ENCODE data around the gene SUOX. TPM values are rescaled to one million over a fixed set of nuclear protein-coding genes. Genes with fewer than 3 reads are reported as not detected.

SUOX gene
- total and polyA plus RNA-seq, 2 of the 4 experiments (the other 2 are of a cell fraction) = 17.8 to 19.4 TPM

- no peak overlapping the region for H3K18ac ChIP-seq (ENCODE audit: low read depth, low read length)
- no peak overlapping the region for H3K56ac ChIP-seq (ENCODE audit: extremely low read depth, insufficient read depth, low read length)
- no peak overlapping the region for H3K4ac ChIP-seq (ENCODE audit: low read depth, low read length)
- in situ Hi-C loops (cut with MboI; ENCODE audit: low sequenced_read_pairs) (no loop called here), dilution Hi-C loops (cut with HindIII; ENCODE audit: low sequenced_read_pairs, unreplicated experiment) (no loop called here), intact Hi-C loops (cut with micrococcal nuclease) (no loop called here)
- no peak for DNase-seq
- no peaks in the 10 kb centered on the region for H3K9me3 ChIP-seq (ENCODE audit: control insufficient read depth, insufficient read depth, low read length)
- 0 out of 4 replicates have a peak overlapping the region, but pooled peaks of 1 of the 2 experiments have one; percentile 57 for H4K8ac ChIP-seq (ENCODE audit: low read depth in 2 of 2, low read length in 2 of 2)
- no peaks in the 10 kb centered on the region for H3K27me3 ChIP-seq (ENCODE audit: control insufficient read depth, insufficient read depth, low read length)
- peak overlapping the region; percentile 42 for H2BK5ac ChIP-seq (ENCODE audit: low read depth, low read length, poor library complexity, severe bottlenecking)
- no peaks in the 10 kb centered on the region for H3K79me1 ChIP-seq (ENCODE audit: low read depth in 1 of 2, low read length in 2 of 2)
- no peak overlapping the region for H2AFZ ChIP-seq (replicated peaks; ENCODE audit: low read length, poor library complexity)
- no TSS peak for BruUV-seq (replicated peaks)
- no peaks in the 10 kb centered on the region for H3K36me3 ChIP-seq (ENCODE audit: control insufficient read depth, insufficient read depth, low read length)
- no peak overlapping the region for H3K4me2 ChIP-seq (ENCODE audit: low read depth, low read length)
- H2BK120ac ChIP-seq (ENCODE audit: low read depth, low read length) = no peak overlapping the region
- no peak overlapping the region for H3K27ac ChIP-seq (ENCODE audit: insufficient read depth, low read length)
- H3K9ac ChIP-seq (ENCODE audit: low read depth, low read length) = no peak overlapping the region
- ChIA-PET POLR2A (ENCODE audit: unreplicated experiment) (interaction anchor here (0.6 to 1.1 kb wide), 2 partner anchors 9 to 63 kb away, joined by 3 to 13 read pairs; partner anchors contain the start of gene RPL41), CTCF (no interaction called here)
- no peak overlapping the region for H2BK20ac ChIP-seq (ENCODE audit: low read depth, low read length)
- WGBS, 2 experiments (ENCODE audit: extremely low coverage in 2 of 2, insufficient read length in 1 of 2) = no CpG with 5 or more reads among the region's 6 CpGs
- H4K20me1 ChIP-seq (ENCODE audit: insufficient read depth, low read length) = no peaks in the 10 kb centered on the region
- H4K5ac ChIP-seq (ENCODE audit: low read depth, low read length) = no peak overlapping the region
- TF ChIP-seq MXI1 (IDR thresholded peaks at IDR 0.05; ENCODE audit: borderline replicate concordance, low read depth, low read length) (no peak), SMC3 (IDR thresholded peaks at IDR 0.05; ENCODE audit: low read depth, low read length) (no peak), FOS (IDR thresholded peaks at IDR 0.05; ENCODE audit: low read depth, low read length) (no peak), NFE2L2 (IDR thresholded peaks at IDR 0.05; ENCODE audit: low read depth, low read length) (no peak), RCOR1 (IDR thresholded peaks at IDR 0.05; ENCODE audit: insufficient replicate concordance, low read length) (no peak)
- no peak overlapping the region for H2AK9ac ChIP-seq (replicated peaks; ENCODE audit: low read depth, low read length, poor library complexity)
- no peak overlapping the region for H4K91ac ChIP-seq (ENCODE audit: insufficient read depth, low read depth, low read length)
- no peak overlapping the region for H3K4me3 ChIP-seq (ENCODE audit: insufficient read depth, low read depth, low read length)
- no peak overlapping the region for H3K23ac ChIP-seq (ENCODE audit: low read depth, low read length)
- 0 out of 2 replicates have a peak, but pooled peaks cover 3% of the 10 kb centered on the region for H3K9me1 ChIP-seq (ENCODE audit: insufficient read depth, low read length)
- H3K4me1 ChIP-seq (ENCODE audit: control insufficient read depth, insufficient read depth, low read length) = peaks cover 2% of the 10 kb centered on the region; the same call in 1 of the 2 replicates
- ATAC-seq (ENCODE audit: low read depth) = peak; percentile 71
- no peak overlapping the region for H2BK15ac ChIP-seq (ENCODE audit: low read depth, low read length)
- peak overlapping the region; percentile 85; the same call in 1 of the 2 replicates for H2AK5ac ChIP-seq (ENCODE audit: low read depth, low read length)
- H3K14ac ChIP-seq (replicated peaks; ENCODE audit: low read depth, low read length) = no peak overlapping the region
Observed at GRCh38 chr12:56053407-56053893, 56.4 kb downstream of the SUOX start.

Other genes starting within 250 kb of the SUOX start
- gene SARNP, start 179.6 kb upstream of the SUOX start, total RNA-seq (2012; rRNA removed) = 46.8 and 132 TPM in 2 replicates
- gene SARNP, start 179.6 kb upstream of the SUOX start, polyA plus RNA-seq (2012; rRNA removed) = 99.6 and 103 TPM in 2 replicates
- gene ORMDL2, start 179.2 kb upstream of the SUOX start, total RNA-seq (2012; rRNA removed) = 20.4 and 23.3 TPM in 2 replicates
- 38.6 and 39.7 TPM in 2 replicates for gene ORMDL2, start 179.2 kb upstream of the SUOX start, polyA plus RNA-seq (2012; rRNA removed)
- gene DNAJC14, start 167.7 kb upstream of the SUOX start, total RNA-seq (2012; rRNA removed) = 56.3 and 56.9 TPM in 2 replicates
- 13.3 and 19.8 TPM in 2 replicates for gene DNAJC14, start 167.7 kb upstream of the SUOX start, polyA plus RNA-seq (2012; rRNA removed)
- 8.6 and 9.9 TPM in 2 replicates for gene MMP19, start 154.3 kb upstream of the SUOX start, total RNA-seq (2012; rRNA removed)
- gene MMP19, start 154.3 kb upstream of the SUOX start, polyA plus RNA-seq (2012; rRNA removed) = 34.3 and 34.7 TPM in 2 replicates
- 25.6 and 27.8 TPM in 2 replicates for gene PYM1, start 69.4 kb upstream of the SUOX start, total RNA-seq (2012; rRNA removed)
- 26.5 and 27.3 TPM in 2 replicates for gene PYM1, start 69.4 kb upstream of the SUOX start, polyA plus RNA-seq (2012; rRNA removed)
- gene DGKA, start 66.1 kb upstream of the SUOX start, total RNA-seq (2012; rRNA removed) = 61.4 and 71.9 TPM in 2 replicates
- gene DGKA, start 66.1 kb upstream of the SUOX start, polyA plus RNA-seq (2012; rRNA removed) = 75.1 and 75.8 TPM in 2 replicates
- gene PMEL, start 31.2 kb upstream of the SUOX start, total RNA-seq (2012; rRNA removed) = 1.4 and 1.7 TPM in 2 replicates
- 5.8 and 5.9 TPM in 2 replicates for gene PMEL, start 31.2 kb upstream of the SUOX start, polyA plus RNA-seq (2012; rRNA removed)
- 40.0 and 42.5 TPM in 2 replicates for gene CDK2, start 30.4 kb upstream of the SUOX start, total RNA-seq (2012; rRNA removed)
- gene CDK2, start 30.4 kb upstream of the SUOX start, polyA plus RNA-seq (2012; rRNA removed) = 61.7 and 101 TPM in 2 replicates
- gene RAB5B, start 23.2 kb upstream of the SUOX start, total RNA-seq (2012; rRNA removed) = 54.4 and 56.5 TPM in 2 replicates
- gene RAB5B, start 23.2 kb upstream of the SUOX start, polyA plus RNA-seq (2012; rRNA removed) = 85.6 and 99.2 TPM in 2 replicates
- gene IKZF4, start 23.8 kb downstream of the SUOX start, total RNA-seq (2012; rRNA removed) = 1.4 and 1.8 TPM in 2 replicates
- 6.6 and 7.1 TPM in 2 replicates for gene IKZF4, start 23.8 kb downstream of the SUOX start, polyA plus RNA-seq (2012; rRNA removed)
- 307 and 977 TPM in 2 replicates for gene RPS26, start 44.6 kb downstream of the SUOX start, total RNA-seq (2012; rRNA removed)
- 1,049 and 1,824 TPM in 2 replicates for gene RPS26, start 44.6 kb downstream of the SUOX start, polyA plus RNA-seq (2012; rRNA removed)
- 2.2 and 2.5 TPM in 2 replicates for gene ERBB3, start 82.9 kb downstream of the SUOX start, total RNA-seq (2012; rRNA removed)
- 1.4 and 1.5 TPM in 2 replicates for gene ERBB3, start 82.9 kb downstream of the SUOX start, polyA plus RNA-seq (2012; rRNA removed)
- gene PA2G4, start 107.3 kb downstream of the SUOX start, total RNA-seq (2012; rRNA removed) = 198 and 251 TPM in 2 replicates
- gene PA2G4, start 107.3 kb downstream of the SUOX start, polyA plus RNA-seq (2012; rRNA removed) = 158 and 166 TPM in 2 replicates
- 1,119 and 1,341 TPM in 2 replicates for gene RPL41, start 119.4 kb downstream of the SUOX start, total RNA-seq (2012; rRNA removed)
- 8,623 and 9,394 TPM in 2 replicates for gene RPL41, start 119.4 kb downstream of the SUOX start, polyA plus RNA-seq (2012; rRNA removed)
- gene ZC3H10, start 121.0 kb downstream of the SUOX start, total RNA-seq (2012; rRNA removed) = 3.3 and 3.6 TPM in 2 replicates
- 1.1 and 1.5 TPM in 2 replicates for gene ZC3H10, start 121.0 kb downstream of the SUOX start, polyA plus RNA-seq (2012; rRNA removed)
- 137 and 150 TPM in 2 replicates for gene ESYT1, start 131.0 kb downstream of the SUOX start, total RNA-seq (2012; rRNA removed)
- gene ESYT1, start 131.0 kb downstream of the SUOX start, polyA plus RNA-seq (2012; rRNA removed) = 153 and 157 TPM in 2 replicates
- gene MYL6B, start 155.3 kb downstream of the SUOX start, total RNA-seq (2012; rRNA removed) = 78.3 and 90.0 TPM in 2 replicates
- 112 and 117 TPM in 2 replicates for gene MYL6B, start 155.3 kb downstream of the SUOX start, polyA plus RNA-seq (2012; rRNA removed)
- 4,816 and 6,155 TPM in 2 replicates for gene MYL6, start 161.1 kb downstream of the SUOX start, total RNA-seq (2012; rRNA removed)
- gene MYL6, start 161.1 kb downstream of the SUOX start, polyA plus RNA-seq (2012; rRNA removed) = 6,979 and 8,569 TPM in 2 replicates
- gene SMARCC2, start 192.2 kb downstream of the SUOX start, total RNA-seq (2012; rRNA removed) = 41.4 and 42.3 TPM in 2 replicates
- gene SMARCC2, start 192.2 kb downstream of the SUOX start, polyA plus RNA-seq (2012; rRNA removed) = 43.8 and 44.3 TPM in 2 replicates
- 191 and 272 TPM in 2 replicates for gene RNF41, start 224.6 kb downstream of the SUOX start, total RNA-seq (2012; rRNA removed)
- 112 and 125 TPM in 2 replicates for gene RNF41, start 224.6 kb downstream of the SUOX start, polyA plus RNA-seq (2012; rRNA removed)
- gene NABP2, start 227.1 kb downstream of the SUOX start, total RNA-seq (2012; rRNA removed) = 29.2 and 31.4 TPM in 2 replicates
- 37.4 and 42.5 TPM in 2 replicates for gene NABP2, start 227.1 kb downstream of the SUOX start, polyA plus RNA-seq (2012; rRNA removed)
- not detected in 2 replicates for gene SLC39A5, start 232.8 kb downstream of the SUOX start, total RNA-seq (2012; rRNA removed)
- not detected in 2 replicates for gene SLC39A5, start 232.8 kb downstream of the SUOX start, polyA plus RNA-seq (2012; rRNA removed)

Data from IMR-90 (cell line).